Cardiac ventricle fibroblast (primary cell): ENCODE data around the gene LPIN3. TPM values are rescaled to one million over a fixed set of nuclear protein-coding genes. Genes with fewer than 3 reads are reported as not detected.

Experiments
- total RNA-seq: library from RNA; depleted of rRNA; stranded (reverse); fragments of >200 nt; gene quantifications from 2 replicates; pipeline ENCODE4 v1.2.3, GENCODE V29; 2015

The LPIN3 gene
- 7.5 and 10.0 TPM in 2 replicates for total RNA-seq

GRCh38 chr20:41340327-41341055, at the start of gene LPIN3:
TSS of gene LPIN3 (plus strand) at chr20:41340821. CDS start at chr20:41345804, 4,983 bp downstream.

GRCh38 chr20:41317546-41318270, 22.9 kb upstream of the LPIN3 start, which contains the start of gene ZHX3:
TSS of gene ZHX3 (minus strand) at chr20:41317731. CDS start at chr20:41204916, 112,815 bp downstream.

GRCh38 chr20:41366546-41367392, 26.1 kb downstream of the LPIN3 start, which contains the start of gene EMILIN3:
TSS of gene EMILIN3 (minus strand) at chr20:41366818. CDS start at chr20:41366634, 184 bp downstream.

Other genes starting within 250 kb of the LPIN3 start
- 35.0 and 60.1 TPM in 2 replicates for gene PLCG1, start 203.3 kb upstream of the LPIN3 start, total RNA-seq
- gene ZHX3, start 23.1 kb upstream of the LPIN3 start, total RNA-seq: 41.6 and 57.7 TPM in 2 replicates
- 0.20 and 0.31 TPM in 2 replicates for gene EMILIN3, start 26.0 kb downstream of the LPIN3 start, total RNA-seq